BE2C (cell line): ENCODE data around the gene TGIF1.

Experiments used
- DNase-seq: peaks from one replicate; pipeline ENCODE4 v3.0.0-alpha.2; 2020
- H3K27me3 ChIP-seq: fragments of 250-450 bp; sonication (Bioruptor Pico); 2 replicates; pipeline ENCODE4 v1.5.1; 2020; ENCODE audit warnings: mild to moderate bottlenecking
- H3K36me3 ChIP-seq: fragments of 250-450 bp; sonication (Bioruptor Pico); 2 replicates; pipeline ENCODE4 v1.5.1; 2020; ENCODE audit warnings: mild to moderate bottlenecking
- H3K4me1 ChIP-seq: fragments of 250-450 bp; sonication (Bioruptor Pico); 2 replicates; pipeline ENCODE4 v1.5.1; 2020
- H3K4me3 ChIP-seq: 2 replicates; pipeline ENCODE4 v1.5.1; 2011; ENCODE audit warnings: low read depth, low read length
- H3K9me3 ChIP-seq: fragments of 250-450 bp; sonication (Bioruptor Pico); 2 replicates; pipeline ENCODE4 v1.5.1; 2020
- CTCF ChIP-seq: IDR thresholded peaks from 2 replicates; pipeline ENCODE4 v1.5.1; 2012; ENCODE audit warnings: mild to moderate bottlenecking, low read depth, low read length

Gene TGIF1

GRCh38 chr18:3495691-3496430 is 45.9 kb downstream of the TGIF1 start:
- no peak for TF ChIP-seq CTCF
- Histone ChIP-seq H3K9me3 (no peaks in the 10 kb centered on the region), H3K36me3 (no peaks in the 10 kb centered on the region), H3K4me3 (no peak overlapping the region), H3K4me1 (no peaks in the 10 kb centered on the region), H3K27me3 (peaks cover 6% of the 10 kb centered on the region)
- DNase-seq, result no peak

- H3K9me3 ChIP-seq, result no peaks in the 10 kb centered on the region
- H3K36me3 ChIP-seq, result no peaks in the 10 kb centered on the region
- H3K4me1 ChIP-seq, result no peaks in the 10 kb centered on the region
- peaks cover 6% of the 10 kb centered on the region for H3K27me3 ChIP-seq
- no peak for TF ChIP-seq CTCF
- H3K4me3 ChIP-seq, result peak overlapping the region; percentile 48
- peak; percentile 34 for DNase-seq
These were observed 48.9 kb downstream of the TGIF1 start for GRCh38 chr18:3498698-3499471.

- no peak for TF ChIP-seq CTCF
- no peaks in the 10 kb centered on the region for H3K9me3 ChIP-seq
- peak overlapping the region; percentile 48 for H3K4me3 ChIP-seq
- no peaks in the 10 kb centered on the region for H3K36me3 ChIP-seq
- H3K27me3 ChIP-seq, result peaks cover 6% of the 10 kb centered on the region
- H3K4me1 ChIP-seq, result no peaks in the 10 kb centered on the region
- DNase-seq, result no peak
These were observed 49.5 kb downstream of the TGIF1 start for GRCh38 chr18:3499501-3499900.

GRCh38 chr18:3500016-3500415 is 50.0 kb downstream of the TGIF1 start:
- Histone ChIP-seq H3K4me3 (no peak overlapping the region), H3K4me1 (no peaks in the 10 kb centered on the region), H3K36me3 (no peaks in the 10 kb centered on the region), H3K27me3 (peaks cover 6% of the 10 kb centered on the region), H3K9me3 (no peaks in the 10 kb centered on the region)
- TF ChIP-seq CTCF, result no peak
- no peak for DNase-seq

- Histone ChIP-seq H3K4me1 (no peaks in the 10 kb centered on the region), H3K36me3 (no peaks in the 10 kb centered on the region), H3K27me3 (peaks cover 6% of the 10 kb centered on the region), H3K4me3 (no peak overlapping the region), H3K9me3 (no peaks in the 10 kb centered on the region)
- DNase-seq, result no peak
- TF ChIP-seq CTCF, result no peak
These were observed 52.7 kb downstream of the TGIF1 start for GRCh38 chr18:3502650-3503049.

- TF ChIP-seq CTCF, result no peak
- H3K4me1 ChIP-seq, result no peaks in the 10 kb centered on the region
- peaks cover 6% of the 10 kb centered on the region; the same call in 1 of the 2 replicates for H3K27me3 ChIP-seq
- H3K36me3 ChIP-seq, result no peaks in the 10 kb centered on the region
- H3K4me3 ChIP-seq, result no peak overlapping the region
- no peak for DNase-seq
- H3K9me3 ChIP-seq, result no peaks in the 10 kb centered on the region
These were observed 54.7 kb downstream of the TGIF1 start for GRCh38 chr18:3504637-3505036.
